ENCODE measurements around the gene GH2. TPM values are rescaled to one million over a fixed set of nuclear protein-coding genes. Genes with fewer than 3 reads are reported as not detected.
A peak's percentile ranks its signal among the peaks of the same experiment; 100 is the strongest.

GH2 gene
- total RNA-seq, 1 donor: not detected

DNA sequence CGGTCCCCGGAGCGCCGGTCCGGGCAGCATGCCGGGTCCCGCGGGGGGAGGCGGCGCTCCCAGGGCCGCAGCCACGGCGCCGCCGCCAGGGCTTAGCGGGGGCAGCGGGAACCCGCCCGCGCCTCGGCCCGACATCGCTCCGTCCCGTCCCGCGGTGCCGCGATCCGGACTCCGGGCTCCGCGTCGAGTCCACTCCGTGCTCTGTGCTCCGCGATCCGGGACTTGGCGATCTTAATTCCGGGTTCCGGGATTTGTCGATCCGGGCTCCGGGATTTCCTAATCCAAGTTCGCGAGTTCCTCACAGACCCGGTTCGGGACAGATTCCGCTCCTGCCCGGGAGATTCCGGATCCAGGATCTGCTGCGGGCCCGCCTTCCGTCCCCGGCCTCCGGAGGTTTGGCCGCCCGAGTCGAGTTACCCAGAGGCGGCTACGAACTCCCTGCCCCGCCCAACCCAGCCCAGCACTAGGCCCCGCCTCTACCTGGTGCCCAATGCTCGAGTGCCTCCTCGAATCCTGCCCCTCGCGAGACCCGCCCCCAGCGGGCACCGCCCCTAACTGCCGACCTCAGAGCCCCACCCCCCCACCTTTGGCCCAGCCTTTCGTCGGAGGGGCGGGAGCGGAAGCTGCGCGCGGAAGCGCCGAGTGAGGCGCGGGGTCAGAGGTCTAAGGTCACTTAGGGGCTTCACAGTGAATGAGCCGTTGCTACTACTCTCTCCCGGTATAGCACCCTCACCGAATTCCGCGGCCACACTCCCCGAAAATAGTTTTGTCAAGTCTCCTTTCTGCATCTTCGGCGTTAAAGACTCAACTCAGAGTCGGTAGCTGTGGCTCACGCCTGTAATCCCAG lies 39.0 kb downstream of the GH2 start, which contains the start of gene SMARCD2:
Gene SMARCD2 (minus strand): TSS at position 146 of the 847 bp plus-strand sequence. CDS start 11 bp downstream, at position 135.
- peak within 1 kb of the TSS; percentile 80 for H3K4me3 ChIP-seq (ENCODE audit: low read length)
- no peaks in the 10 kb centered on the region for H3K27me3 ChIP-seq (ENCODE audit: insufficient read depth, low read length)
- peaks cover 54% of the 10 kb centered on the region for H3K4me1 ChIP-seq (ENCODE audit: insufficient read depth, low read length)
- H3K9me3 ChIP-seq (ENCODE audit: low read depth, low read length): no peaks in the 10 kb centered on the region

DNA sequence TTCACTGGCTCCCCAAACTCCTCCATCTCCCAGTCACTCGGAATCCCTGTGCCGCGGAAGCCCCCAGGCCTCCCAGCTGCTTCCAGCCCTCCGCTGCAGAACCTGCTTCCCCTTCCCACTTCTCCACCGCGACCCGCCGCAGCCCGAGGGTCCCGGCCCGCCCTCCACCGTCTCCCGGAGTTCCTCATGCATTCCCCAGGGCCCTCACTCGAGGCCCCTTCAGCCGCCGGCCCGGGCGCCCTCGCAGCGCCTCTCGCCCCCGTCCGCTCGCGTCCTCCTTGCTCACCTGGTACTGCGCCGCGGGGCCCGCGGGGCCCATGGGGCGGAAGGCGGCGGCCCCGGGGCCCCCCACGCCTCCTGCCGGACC lies 39.6 kb downstream of the GH2 start:
- Histone ChIP-seq H3K4me1 (ENCODE audit: insufficient read depth, low read length) (peaks cover 58% of the 10 kb centered on the region), H3K4me3 (ENCODE audit: low read length) (peak overlapping the region; percentile 80), H3K27me3 (ENCODE audit: insufficient read depth, low read length) (no peaks in the 10 kb centered on the region), H3K9me3 (ENCODE audit: low read depth, low read length) (no peaks in the 10 kb centered on the region)

DNA sequence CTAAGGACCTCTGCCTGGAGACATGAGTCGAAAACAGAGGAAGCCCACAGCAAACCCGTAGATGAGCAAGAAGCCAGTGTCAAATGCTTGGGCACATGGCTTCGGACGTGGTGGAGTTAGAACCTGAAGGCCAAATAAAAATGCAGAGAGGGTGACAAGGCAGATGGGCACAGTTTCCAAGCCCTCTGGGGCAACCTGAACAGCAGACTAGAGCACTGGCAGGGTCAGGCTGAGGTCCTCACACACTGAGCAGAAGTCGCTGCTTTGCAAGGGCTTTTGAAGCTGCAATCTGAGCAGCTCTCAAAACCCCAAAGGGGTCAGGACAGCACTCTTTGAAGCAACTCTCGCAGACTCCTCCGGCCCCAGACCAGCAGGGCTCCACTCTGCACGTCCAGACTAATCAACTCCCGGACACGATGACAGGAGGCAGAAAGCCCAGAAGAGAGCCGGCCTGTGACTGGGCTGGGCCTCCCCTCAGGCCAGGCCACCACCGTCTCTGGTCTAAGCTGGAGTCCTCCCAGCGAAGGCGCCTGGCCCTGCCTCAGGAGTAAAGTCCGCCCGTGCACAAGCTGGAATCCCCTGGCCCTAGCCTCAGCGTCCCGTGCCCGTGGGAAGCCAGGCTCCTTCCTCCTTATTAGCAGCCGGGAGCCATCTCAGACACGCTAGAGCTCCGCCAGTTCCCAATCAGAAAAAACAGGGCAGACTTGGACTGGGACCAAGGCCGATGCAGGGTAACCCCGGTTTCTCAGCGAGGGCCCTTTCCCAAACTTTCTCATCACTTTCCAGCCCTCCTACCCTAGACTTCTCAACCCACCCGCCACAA lies 40.2 kb downstream of the GH2 start:
- Histone ChIP-seq H3K27me3 (ENCODE audit: insufficient read depth, low read length) (no peaks in the 10 kb centered on the region), H3K4me3 (ENCODE audit: low read length) (peak overlapping the region; percentile 80), H3K9me3 (ENCODE audit: low read depth, low read length) (no peaks in the 10 kb centered on the region), H3K4me1 (ENCODE audit: insufficient read depth, low read length) (peaks cover 58% of the 10 kb centered on the region)

DNA sequence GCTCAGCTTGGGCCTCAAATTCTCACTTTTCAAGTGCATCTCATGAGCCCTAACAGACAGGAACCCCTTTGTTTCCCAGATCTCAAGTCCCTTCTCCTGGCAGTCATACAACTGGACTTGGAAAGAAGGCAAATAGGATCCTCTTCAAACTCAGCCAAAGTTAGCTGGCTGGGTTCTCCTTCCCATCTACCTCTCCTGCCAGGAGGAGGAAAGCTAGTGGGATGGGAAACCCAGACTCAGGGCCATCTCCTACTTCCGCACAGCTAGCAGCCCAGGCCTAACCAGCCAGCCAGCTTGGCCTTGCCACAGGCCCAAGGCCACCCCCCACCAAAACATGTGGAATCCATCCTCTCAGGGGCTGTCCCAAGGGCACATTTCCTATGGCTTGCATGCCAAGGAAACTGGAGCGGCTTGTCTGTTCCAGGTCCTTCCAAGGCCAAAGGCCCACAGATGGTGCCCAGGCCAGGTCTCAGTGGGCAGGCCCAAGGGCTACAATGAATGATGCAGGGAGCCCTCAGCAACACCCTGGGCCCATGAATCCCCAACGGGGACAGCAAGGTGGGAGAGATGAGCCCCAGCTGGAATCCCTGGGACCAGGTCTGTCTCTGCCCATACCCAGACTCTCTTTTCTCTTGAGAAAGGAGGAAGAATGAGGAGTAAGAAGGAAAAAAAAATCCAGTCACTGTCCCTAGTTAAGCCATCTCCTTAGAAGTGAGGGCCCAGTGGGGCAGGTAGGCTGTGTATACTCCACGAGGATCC lies 41.0 kb downstream of the GH2 start:
- no peaks in the 10 kb centered on the region for H3K9me3 ChIP-seq (ENCODE audit: low read depth, low read length)
- peak overlapping the region; percentile 80 for H3K4me3 ChIP-seq (ENCODE audit: low read length)
- peaks cover 58% of the 10 kb centered on the region for H3K4me1 ChIP-seq (ENCODE audit: insufficient read depth, low read length)
- H3K27me3 ChIP-seq (ENCODE audit: insufficient read depth, low read length): no peaks in the 10 kb centered on the region

DNA sequence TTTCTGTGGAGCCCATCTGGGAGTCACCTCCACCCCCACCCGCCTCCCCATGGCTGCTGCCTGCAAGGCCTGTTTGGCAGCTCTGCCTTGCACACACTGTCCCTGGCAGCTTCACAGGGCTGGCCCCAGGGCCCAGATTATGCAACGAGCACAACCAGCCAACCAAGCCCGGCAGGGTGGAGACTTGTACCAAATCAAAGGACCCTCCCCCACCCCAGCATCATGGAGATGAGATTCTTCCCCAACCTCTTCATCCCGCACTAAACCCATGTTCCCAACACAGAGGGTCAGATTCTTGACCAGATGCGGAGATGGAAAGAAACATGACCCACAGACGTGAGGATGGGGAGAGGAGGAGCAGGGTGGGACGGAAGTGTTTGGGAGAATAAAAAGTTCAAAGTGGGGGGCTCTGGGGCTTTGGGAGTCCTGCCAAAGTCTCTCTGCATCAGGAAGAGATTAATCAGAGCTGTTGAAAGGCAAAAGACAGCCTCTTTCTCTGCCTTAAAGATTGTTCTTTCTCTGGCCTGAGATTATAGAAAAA lies 43.0 kb downstream of the GH2 start:
- Histone ChIP-seq H3K4me3 (ENCODE audit: low read length) (no peak overlapping the region), H3K27me3 (ENCODE audit: insufficient read depth, low read length) (no peaks in the 10 kb centered on the region), H3K4me1 (ENCODE audit: insufficient read depth, low read length) (peaks cover 62% of the 10 kb centered on the region), H3K9me3 (ENCODE audit: low read depth, low read length) (no peaks in the 10 kb centered on the region)

DNA sequence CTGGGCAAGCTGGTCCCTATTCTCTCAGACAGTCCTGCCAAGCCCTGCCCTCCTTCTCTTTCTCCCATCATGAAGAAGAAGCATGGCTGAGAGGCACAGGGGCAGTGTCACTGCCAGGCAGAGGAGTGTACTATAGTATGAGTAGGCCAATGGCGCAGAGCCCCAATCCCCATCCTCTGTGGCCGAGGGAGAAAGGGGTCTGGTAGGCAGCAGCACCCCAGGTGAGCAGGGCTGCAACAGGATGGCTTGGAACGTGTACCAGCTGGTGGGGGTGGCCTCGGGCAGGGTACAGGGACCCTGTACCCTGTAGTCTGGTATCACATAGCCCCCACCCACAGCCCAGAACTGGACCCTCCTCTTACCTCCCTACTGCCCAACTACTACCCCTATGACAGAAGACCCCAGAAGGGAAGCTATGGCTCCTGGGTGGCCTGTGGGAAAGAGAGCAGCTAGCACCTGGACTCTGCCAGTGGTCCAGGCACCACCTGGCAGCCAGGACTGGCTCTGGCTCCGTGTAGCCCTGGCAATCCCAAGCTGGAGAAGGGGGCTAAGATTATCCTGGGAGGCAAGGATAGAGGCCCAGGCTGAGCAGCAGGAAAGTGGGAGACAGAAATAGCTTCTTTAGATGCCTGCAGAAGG lies 43.7 kb downstream of the GH2 start:
- Histone ChIP-seq H3K4me3 (ENCODE audit: low read length) (no peak overlapping the region), H3K9me3 (ENCODE audit: low read depth, low read length) (no peaks in the 10 kb centered on the region), H3K4me1 (ENCODE audit: insufficient read depth, low read length) (peaks cover 56% of the 10 kb centered on the region), H3K27me3 (ENCODE audit: insufficient read depth, low read length) (no peaks in the 10 kb centered on the region)

DNA sequence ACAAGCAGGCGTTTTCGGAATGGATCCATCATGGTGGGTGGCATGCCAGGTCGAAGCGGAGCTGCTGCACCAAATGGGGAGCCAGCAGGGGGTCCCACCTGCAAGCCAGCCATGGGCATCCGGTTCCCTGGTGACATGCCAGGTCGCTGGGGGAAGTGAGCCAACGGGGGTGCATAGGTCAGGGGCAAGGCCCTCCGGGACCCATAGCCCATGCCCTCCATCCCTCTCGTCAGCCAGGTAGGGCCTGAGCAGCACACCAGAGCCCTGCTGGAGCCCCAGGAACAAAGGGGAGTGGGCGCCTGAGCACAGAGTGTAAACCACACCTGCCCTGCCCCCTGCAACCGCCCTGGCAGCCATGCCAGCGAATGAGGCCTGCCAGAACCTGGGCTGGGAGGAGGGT lies 44.3 kb downstream of the GH2 start:
- Histone ChIP-seq H3K4me1 (ENCODE audit: insufficient read depth, low read length) (peaks cover 55% of the 10 kb centered on the region), H3K9me3 (ENCODE audit: low read depth, low read length) (no peaks in the 10 kb centered on the region), H3K27me3 (ENCODE audit: insufficient read depth, low read length) (no peaks in the 10 kb centered on the region), H3K4me3 (ENCODE audit: low read length) (no peak overlapping the region)

DNA sequence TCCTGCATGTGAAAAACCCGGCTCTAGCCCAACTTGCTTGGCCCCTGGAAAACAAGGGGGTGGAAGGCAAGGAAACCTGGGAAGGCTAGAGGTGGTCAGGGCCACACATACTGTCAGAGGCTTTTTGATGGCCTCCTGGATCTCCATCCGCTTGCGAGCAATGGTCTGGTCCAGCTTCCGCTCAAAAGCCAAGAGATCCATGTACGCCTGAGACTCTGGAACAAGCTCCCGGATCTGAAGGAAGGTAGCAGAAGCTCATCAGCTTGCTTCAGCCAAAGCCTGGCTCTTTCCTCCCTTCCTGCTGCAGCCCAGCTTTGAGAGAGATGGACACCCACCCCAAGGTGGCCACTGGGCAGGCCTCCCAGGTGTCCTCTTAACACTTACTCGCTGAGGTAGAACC lies 44.9 kb downstream of the GH2 start:
- Histone ChIP-seq H3K4me1 (ENCODE audit: insufficient read depth, low read length) (peaks cover 60% of the 10 kb centered on the region), H3K9me3 (ENCODE audit: low read depth, low read length) (no peaks in the 10 kb centered on the region), H3K27me3 (ENCODE audit: insufficient read depth, low read length) (no peaks in the 10 kb centered on the region), H3K4me3 (ENCODE audit: low read length) (no peak overlapping the region)

DNA sequence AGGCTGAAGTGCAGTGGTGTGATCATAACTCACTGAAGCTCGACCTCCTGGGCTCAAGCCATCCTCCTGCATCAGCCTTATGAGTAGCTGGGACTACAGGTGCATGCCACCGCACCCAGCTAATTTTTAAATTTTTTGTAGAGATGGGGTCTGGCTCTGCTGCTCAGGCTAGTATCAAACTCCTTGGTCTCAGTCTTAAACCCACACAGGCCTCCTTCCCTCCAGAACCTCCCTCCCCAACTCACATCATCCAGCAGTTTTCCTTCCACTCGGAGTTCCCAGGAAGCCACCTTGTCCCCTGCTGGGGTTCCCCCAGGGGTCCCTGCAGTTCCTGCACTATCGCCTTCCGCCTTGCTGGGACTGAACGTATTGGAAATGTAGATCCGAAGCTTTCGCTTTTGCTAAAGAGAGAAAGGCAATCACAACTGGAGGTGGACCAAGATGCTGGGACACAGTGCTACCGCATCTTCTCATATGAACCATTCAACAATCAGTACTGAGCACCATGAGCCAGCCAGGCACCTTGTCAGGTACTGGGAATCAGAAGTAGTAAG lies 46.5 kb downstream of the GH2 start:
- H3K4me1 ChIP-seq (ENCODE audit: insufficient read depth, low read length): peaks cover 57% of the 10 kb centered on the region
- no peak overlapping the region for H3K4me3 ChIP-seq (ENCODE audit: low read length)
- H3K9me3 ChIP-seq (ENCODE audit: low read depth, low read length): no peaks in the 10 kb centered on the region

DNA sequence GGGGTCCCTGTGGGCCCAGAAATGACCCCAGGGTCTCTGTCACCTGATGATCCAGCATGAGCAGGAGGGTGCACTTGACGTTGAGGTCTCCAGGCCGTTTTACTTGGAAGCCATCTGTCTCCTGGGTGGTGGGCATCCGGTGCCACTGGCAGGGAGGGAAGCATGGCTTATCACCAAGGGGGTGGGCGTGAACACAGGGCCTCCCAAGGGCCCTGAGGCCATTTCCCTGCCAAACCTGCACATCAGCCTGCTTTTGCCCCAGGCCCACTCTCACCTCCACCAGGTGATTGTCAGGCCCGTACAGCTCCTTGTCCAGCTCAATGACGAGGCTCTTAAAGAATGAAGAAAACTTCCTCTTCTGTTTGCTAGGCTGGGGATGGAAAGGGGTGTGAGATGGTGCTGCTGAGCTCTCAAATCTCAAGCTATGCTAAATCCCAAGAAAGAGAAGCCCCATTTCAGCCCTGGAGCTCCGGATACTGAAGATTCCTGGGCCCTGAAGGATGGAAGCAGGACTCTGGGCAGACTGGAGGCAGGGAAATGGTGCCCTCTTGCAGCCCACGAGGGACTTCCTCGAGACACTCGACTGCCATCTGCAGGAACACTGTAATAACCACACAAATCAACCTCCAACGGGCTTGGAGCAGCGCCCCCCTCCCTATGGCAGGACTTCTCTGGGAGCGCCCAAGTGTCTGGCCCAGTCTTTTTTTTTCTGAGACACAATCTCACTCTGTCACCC lies 47.1 kb downstream of the GH2 start:
- H3K4me1 ChIP-seq (ENCODE audit: insufficient read depth, low read length): peaks cover 51% of the 10 kb centered on the region

More for the DNA sequence above, 46.5 kb downstream of the GH2 start:
- no peaks in the 10 kb centered on the region for H3K27me3 ChIP-seq (ENCODE audit: insufficient read depth, low read length)

DNA sequence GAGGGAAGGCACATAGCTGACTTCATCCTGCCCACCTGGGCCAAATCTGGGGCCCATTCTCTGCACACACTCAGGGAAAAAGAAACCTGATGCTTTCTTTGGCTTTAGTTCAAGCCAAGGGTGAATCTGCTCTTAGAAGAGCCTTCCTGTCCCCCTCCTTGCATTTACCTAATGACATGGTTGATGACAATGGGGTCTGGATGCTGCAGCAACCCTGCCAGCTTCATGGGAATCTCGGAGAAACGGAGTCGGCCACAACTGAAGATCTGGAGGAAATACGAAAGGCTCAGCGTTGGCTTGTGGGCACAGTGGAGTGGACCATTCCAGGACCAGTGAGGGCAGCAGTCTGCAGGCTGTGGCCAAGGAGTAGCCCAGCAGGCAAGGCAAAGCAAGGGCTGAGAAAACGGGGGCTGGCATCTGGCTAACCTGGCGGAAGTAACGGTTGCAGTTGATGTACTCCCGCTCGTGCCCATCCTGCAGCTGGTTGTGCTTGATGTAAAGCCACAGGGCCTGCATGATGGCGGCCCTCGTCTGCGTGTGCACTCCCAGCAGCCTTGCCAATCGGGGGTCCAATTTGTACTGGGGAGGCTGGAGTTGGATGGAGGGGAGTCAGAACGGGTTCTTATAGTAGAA lies 47.9 kb downstream of the GH2 start:
- Histone ChIP-seq H3K4me1 (ENCODE audit: insufficient read depth, low read length) (peaks cover 48% of the 10 kb centered on the region), H3K4me3 (ENCODE audit: low read length) (no peak overlapping the region), H3K27me3 (ENCODE audit: insufficient read depth, low read length) (no peaks in the 10 kb centered on the region), H3K9me3 (ENCODE audit: low read depth, low read length) (no peaks in the 10 kb centered on the region)

More for the DNA sequence above, 47.1 kb downstream of the GH2 start:
- Histone ChIP-seq H3K9me3 (ENCODE audit: low read depth, low read length) (no peaks in the 10 kb centered on the region), H3K4me3 (ENCODE audit: low read length) (no peak overlapping the region), H3K27me3 (ENCODE audit: insufficient read depth, low read length) (no peaks in the 10 kb centered on the region)

DNA sequence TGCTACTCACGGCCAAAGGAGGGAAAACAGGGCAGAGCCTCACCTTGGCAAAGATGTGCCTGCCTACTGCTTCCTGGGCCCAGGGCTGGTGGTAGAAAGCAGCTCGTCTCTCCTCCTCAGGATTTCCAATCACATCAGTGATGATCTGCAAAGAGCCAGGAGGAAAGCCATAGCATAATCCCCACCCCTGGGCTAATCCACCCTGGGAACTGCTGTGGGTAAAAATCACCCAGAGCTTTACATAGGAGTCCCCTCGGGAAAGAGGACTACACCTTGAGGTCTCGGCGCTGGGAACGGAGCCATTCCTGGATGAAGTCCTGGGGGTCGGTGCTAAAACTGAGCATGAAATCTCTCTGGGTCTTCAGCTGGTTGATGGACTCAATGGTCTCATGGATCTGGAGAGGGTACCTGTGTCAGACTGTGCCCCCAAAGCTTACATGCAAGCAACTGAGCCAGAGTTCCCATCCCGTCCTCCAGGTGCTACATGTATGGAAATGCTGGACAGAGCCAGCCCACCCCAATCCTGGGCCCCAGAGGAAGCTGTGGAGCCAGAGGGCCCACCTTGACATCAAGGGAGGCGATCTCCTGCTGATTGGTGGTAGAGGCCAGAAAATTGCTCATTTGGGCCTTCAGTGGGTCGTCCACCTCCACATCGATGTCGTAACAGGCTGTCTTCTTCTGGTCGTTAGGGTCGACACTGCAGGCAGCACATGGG lies 48.6 kb downstream of the GH2 start:
- Histone ChIP-seq H3K4me3 (ENCODE audit: low read length) (no peak overlapping the region), H3K4me1 (ENCODE audit: insufficient read depth, low read length) (peaks cover 47% of the 10 kb centered on the region), H3K27me3 (ENCODE audit: insufficient read depth, low read length) (no peaks in the 10 kb centered on the region), H3K9me3 (ENCODE audit: low read depth, low read length) (no peaks in the 10 kb centered on the region)

DNA sequence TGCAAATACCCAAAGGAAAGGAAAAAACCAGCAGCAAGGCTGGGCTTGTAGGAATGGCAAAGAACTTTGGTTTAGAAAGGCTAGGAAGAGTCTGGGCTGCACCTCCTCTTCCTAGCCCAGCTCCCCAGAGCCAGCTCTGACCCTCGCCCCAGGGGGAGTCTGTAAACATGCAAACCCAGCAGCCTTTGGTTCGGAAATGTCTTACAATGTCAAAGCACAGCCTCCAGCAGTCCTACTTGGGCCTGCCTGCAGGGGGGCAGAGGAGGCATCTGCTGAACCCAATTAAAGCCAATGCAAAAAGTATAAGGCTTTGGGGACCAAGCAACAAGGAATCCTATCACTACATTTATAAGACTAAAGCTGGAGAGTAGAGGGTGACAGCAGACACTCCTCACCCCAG lies 49.3 kb downstream of the GH2 start:
- peaks cover 47% of the 10 kb centered on the region for H3K4me1 ChIP-seq (ENCODE audit: insufficient read depth, low read length)
- no peak overlapping the region for H3K4me3 ChIP-seq (ENCODE audit: low read length)
- H3K9me3 ChIP-seq (ENCODE audit: low read depth, low read length): no peaks in the 10 kb centered on the region
- no peaks in the 10 kb centered on the region for H3K27me3 ChIP-seq (ENCODE audit: insufficient read depth, low read length)
